OCI-M1 (cell line): ENCODE results near the gene ARIH1.
"Not testable (repeated sequence)": the region's sequence is repeated elsewhere in the genome, so short reads cannot be mapped to it uniquely, and the experiment has no call there.

Source experiments
- DNase-seq: peaks from one replicate; lab custom pipeline; 2025; lab: John Stamatoyannopoulos, UW

The ARIH1 gene

DNA sequence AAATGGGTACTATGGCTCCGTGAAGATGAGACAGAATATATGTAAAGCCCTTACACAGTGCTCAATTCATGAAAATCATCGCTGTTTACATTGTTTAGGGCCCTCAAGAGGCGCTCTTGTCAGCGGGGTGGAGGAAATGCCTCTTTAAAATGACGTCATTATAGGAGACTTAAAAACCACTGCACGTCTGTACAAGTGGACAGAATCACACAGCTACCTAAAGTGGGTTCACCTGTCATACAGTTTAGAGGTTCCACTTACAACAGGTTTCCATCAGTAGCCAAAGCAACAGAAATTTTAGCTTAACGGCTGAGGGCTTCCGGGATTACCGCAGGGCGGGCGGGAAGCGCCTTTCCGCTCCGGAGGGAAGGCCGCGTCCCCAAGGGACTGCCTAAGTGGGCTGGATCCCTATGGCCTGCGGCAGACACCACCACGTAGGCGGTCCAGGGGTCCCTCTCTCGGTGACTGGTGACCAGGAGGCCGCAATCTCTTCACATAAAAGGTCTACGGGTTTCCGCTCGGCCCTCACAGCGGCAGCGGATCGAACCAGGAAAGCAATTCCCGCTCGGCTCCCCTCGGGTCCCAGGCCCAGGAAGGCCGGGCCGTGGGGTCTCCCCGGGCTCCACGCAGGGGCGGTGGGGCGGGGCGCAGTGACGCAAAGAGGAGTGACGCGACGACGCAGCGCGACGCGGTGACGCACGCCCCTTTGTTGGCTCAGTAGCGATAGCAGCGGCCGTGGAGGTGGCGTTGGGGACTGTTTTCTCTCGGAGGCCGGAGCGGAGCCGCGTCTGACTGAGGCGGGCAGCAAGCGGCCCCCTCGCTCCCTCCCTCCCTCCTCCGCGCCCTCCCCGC, at the start of gene ARIH1:
TSS of gene ARIH1 (plus strand) at position 717 of the 852 bp plus-strand sequence. CDS start 310 bp downstream, outside the sequence.
- DNase-seq = peak; percentile 97

- no peak for DNase-seq
These were observed 47.4 kb upstream of the ARIH1 start for GRCh38 chr15:72426753-72427152.

- no peak for DNase-seq
These were observed 36.3 kb upstream of the ARIH1 start for GRCh38 chr15:72437650-72438316.

DNA sequence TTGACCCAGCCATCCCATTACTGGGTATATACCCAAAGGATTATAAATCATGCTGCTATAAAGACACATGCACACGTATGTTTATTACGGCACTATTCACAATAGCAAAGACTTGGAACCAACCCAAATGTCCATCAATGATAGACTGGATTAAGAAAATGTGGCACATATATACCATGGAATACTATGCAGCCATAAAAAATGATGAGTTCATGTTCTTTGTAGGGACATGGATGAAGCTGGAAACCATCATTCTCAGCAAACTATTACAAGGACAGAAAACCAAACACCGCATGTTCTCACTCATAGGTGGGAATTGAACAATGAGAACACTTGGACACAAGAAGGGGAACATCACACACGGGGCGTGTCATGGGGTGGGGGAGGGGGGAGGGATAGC, 31.3 kb upstream of the ARIH1 start:
- DNase-seq = not testable (repeated sequence)

- no peak for DNase-seq
These were observed 28.7 kb upstream of the ARIH1 start for GRCh38 chr15:72445426-72445825.

GRCh38 chr15:72450805-72451204, 23.3 kb upstream of the ARIH1 start:
- no peak for DNase-seq

DNA sequence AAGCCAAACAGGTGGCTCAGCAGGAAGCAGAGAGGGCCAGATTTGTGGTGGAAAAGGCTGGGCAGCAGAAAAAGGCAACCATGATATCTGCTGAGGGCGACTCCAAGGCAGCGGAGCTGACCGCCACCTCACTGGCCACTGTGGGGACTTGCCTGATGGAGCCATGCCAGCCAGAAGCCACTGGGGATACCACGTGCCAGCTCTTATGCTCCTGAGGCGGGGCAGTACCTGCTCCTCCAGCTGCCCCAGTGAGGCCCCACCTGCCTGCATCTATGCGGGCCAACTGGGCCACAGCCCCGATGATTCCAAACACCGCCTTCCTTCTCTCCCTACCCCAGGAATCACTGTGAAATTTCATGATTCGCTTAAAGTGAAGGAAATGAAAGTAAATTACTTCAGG, 22.9 kb upstream of the ARIH1 start:
- no peak for DNase-seq

- no peak for DNase-seq
These were observed 17.4 kb upstream of the ARIH1 start for GRCh38 chr15:72456684-72457083.

GRCh38 chr15:72460402-72460801, 13.7 kb upstream of the ARIH1 start:
- DNase-seq = no peak

DNA sequence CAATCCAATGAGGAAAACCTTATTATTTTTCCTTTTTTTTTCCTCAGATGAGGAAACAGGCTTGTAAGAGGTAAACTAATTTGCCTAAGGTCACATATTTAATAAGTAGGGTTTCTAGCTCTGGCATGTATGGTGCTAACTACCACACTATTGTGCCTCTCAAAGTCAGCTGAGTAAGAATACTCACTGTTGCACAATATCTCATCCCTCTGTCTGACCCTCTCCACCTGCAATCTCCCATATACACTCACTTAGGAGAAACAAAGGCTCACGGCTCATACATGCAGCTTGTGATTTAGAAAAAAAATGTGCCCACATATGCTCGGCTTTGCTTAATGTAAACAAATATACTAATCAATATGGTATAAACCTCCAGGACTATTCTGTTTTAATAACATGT, 10.4 kb upstream of the ARIH1 start:
- no peak for DNase-seq

- DNase-seq = peak; percentile 15
These were observed 9.9 kb upstream of the ARIH1 start for GRCh38 chr15:72464251-72464650.

GRCh38 chr15:72468103-72468502, 6.0 kb upstream of the ARIH1 start:
- no peak for DNase-seq

DNA sequence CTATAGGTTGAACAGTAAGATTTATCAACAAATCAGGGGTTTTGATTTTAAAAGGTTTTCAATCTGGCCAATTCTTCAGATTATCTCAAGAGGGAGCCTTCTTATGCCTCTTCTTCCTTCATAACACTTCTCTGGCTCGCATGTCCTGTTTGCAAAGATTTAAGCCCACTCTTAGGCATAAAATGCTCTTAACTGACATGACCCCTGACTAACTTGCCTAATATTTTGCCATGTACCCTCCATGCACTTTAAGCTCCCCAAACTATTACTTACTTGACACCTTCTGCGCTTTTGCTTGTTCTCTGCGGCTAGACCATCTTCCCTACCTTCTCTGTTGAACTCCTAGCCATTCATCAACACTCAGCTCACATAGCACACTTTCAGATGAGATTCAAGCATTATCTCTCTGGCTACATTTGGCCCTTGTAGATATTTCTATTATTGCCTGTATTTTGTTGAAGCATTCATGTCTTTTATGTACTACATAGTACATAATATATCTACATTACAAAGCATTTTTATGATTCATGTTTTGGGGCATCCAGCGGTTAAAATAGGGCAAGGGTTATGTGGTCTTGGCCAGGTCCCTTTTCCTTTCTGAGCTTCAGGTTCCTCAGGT, 1.0 kb upstream of the ARIH1 start:
- DNase-seq = peak; percentile 63

- DNase-seq = no peak
These were observed 359 bp downstream of the ARIH1 start for GRCh38 chr15:72474466-72474911.

DNA sequence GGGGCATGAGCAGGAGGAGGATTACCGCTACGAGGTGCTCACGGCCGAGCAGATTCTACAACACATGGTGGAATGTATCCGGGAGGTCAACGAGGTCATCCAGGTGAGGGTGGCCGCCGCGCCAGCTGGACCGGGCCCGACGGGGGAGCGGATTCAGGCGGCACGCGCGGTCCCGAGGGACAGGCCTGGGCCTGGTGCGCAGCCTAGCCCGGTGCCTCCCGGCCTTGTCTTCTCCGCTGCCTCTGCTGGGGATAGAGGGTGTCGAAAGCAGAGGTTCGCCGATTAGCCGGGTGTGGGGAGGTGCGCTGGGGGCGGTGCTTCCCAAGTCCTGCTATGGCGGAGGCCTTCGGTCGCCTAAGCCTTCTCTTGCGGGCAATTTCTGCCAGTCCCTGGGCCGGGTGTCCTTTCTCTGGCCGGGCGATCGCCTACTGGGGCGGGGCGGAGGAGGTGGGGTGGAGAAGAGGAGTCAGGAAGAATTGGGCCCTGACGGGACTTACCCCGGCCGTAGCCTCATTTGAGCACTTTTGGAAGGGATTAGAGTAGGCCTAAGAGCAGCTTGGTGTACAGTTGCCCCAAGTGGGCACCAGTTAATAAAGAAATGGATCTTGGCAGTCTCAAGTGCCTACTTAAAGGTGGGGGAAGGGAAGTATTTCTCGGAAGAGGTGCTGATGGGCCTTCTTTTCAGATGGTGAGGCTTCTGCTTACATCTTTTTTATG, 940 bp downstream of the ARIH1 start:
- DNase-seq = peak; percentile 82

GRCh38 chr15:72475674-72476073, 1.5 kb downstream of the ARIH1 start:
- DNase-seq = no peak

- DNase-seq = not testable (repeated sequence)
These were observed 2.2 kb downstream of the ARIH1 start for GRCh38 chr15:72476330-72476729.

GRCh38 chr15:72481015-72481659, 7.0 kb downstream of the ARIH1 start:
- DNase-seq = no peak

DNA sequence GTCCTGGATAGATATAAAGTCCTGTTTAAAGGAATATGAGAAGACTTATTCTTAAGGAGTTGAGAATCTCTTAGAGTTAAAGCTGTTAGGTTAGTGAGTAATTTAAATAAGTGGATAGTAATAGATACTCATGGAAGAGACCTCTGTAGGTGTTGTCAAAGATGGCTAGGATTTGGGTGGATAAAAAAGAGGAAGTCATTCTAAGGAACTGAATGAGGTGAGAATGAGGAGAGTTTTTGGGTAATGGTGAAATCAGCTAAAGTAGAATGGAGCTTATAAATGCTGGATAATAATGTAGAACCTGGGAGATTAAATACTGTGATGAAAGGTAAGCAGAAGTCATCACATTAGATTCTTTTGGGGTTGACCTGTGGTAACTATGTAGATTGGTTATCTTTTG, 8.1 kb downstream of the ARIH1 start:
- DNase-seq = peak; percentile 51

- no peak for DNase-seq
These were observed 9.1 kb downstream of the ARIH1 start for GRCh38 chr15:72483279-72483678.

DNA sequence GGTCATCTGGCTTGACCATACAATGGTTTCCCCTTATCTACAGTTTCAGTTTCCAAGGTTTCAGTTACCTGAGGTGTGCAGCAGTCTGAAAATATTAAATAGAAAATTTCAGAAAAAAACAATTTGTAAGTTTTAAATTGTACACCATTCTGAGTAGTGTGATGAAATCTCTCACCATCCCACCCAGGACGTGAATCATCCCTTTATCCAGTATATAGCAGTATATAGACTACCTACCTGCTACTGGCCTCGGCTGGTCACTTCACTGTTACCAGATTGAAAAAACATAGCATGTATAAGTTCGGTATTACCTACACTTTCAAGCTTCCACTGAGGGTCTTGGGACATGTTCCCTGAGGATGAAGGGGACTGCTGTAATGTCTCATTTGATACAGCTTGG, 12.0 kb downstream of the ARIH1 start:
- DNase-seq = no peak
